Gastroesophageal sphincter (tissue), 4 donors: Measurements from ENCODE around the gene MTHFD2L. TPM values are rescaled to one million over a fixed set of nuclear protein-coding genes. Genes with fewer than 3 reads are reported as not detected.

ENCODE experiments used
- ATAC-seq: fragments of 150-250 bp; one replicate; pipeline ENCODE4 v1.9.1; 2016; ENCODE audit warnings: mild to moderate bottlenecking, moderate library complexity
- H3K27ac ChIP-seq, 4 donors: fragments of 200-600 bp; sonication (generic) in 3 of 4; 1 replicate in 3 of 4; 2 replicates in 1 of 4; pipeline ENCODE4 v1.5.1; 2016 to 2019
- H3K27me3 ChIP-seq: fragments of 200-600 bp; sonication (generic); one replicate; pipeline ENCODE4 v1.5.1; 2019
- H3K36me3 ChIP-seq, 2 donors: fragments of 200-600 bp; sonication (generic); one replicate each; pipeline ENCODE4 v1.5.1; 2019; ENCODE audit warnings: control low read depth in 1 of 2
- H3K4me1 ChIP-seq, 3 donors: fragments of 200-600 bp; sonication (generic); 1 replicate in 2 of 3; 2 replicates in 1 of 3; pipeline ENCODE4 v1.5.1; 2016 to 2019; ENCODE audit warnings: control low read depth in 2 of 3
- H3K4me3 ChIP-seq, 2 donors: fragments of 200-600 bp; sonication (generic); one replicate each; pipeline ENCODE4 v1.5.1; 2019; ENCODE audit warnings: mild to moderate bottlenecking in 1 of 2, moderate library complexity in 1 of 2
- H3K9me3 ChIP-seq, 3 donors: fragments of 200-600 bp; sonication (generic); one replicate each; pipeline ENCODE4 v1.5.1; 2017 to 2019; ENCODE audit warnings: control low read depth in 2 of 3
- EP300 ChIP-seq: sonication (generic); formaldehyde crosslinking; IDR thresholded peaks from one replicate; pipeline ENCODE4 v1.6.1; 2017; ENCODE audit warnings: antibody characterized with exemption, mild to moderate bottlenecking
- POLR2A ChIP-seq, 2 donors: fragments of 450-650 bp; IDR thresholded peaks; one replicate each; pipeline ENCODE4 v1.6.1; 2017; ENCODE audit warnings: antibody characterized with exemption in 2 of 2, mild to moderate bottlenecking in 2 of 2, moderate library complexity in 1 of 2
- POLR2AphosphoS5 ChIP-seq: sonication (generic); formaldehyde crosslinking; IDR thresholded peaks from one replicate; pipeline ENCODE4 v1.6.1; 2017; ENCODE audit warnings: antibody characterized with exemption
- WGBS, 2 donors: methylation state at CpG; one replicate each; pipeline ENCODE4 v1.1.5; 2018; ENCODE audit warnings: low coverage in 1 of 2; 5-methylcytosine and 5-hydroxymethylcytosine counted together
- total RNA-seq, 4 donors: library from RNA; depleted of rRNA; stranded (reverse); fragments of >200 nt; gene quantifications; one replicate each; pipeline ENCODE4 v1.1.0, GENCODE V29; 2016
- TF ChIP-seq, protein P1 (sequence below), 4 experiments: fragments of 200-600 bp in 2 of 4; fragments of 450-650 bp in 2 of 4; sonication (generic) in 1 of 4; IDR thresholded peaks; one replicate each; pipeline ENCODE4 v1.5.1; 2017 to 2019; ENCODE audit warnings: antibody characterized with exemption in 4 of 4, mild to moderate bottlenecking in 2 of 4, moderate library complexity in 2 of 4

MTHFD2L gene
- total RNA-seq, 4 donors from 2014 or later: 12.4 to 29.0 (median 23.4) TPM

DNA sequence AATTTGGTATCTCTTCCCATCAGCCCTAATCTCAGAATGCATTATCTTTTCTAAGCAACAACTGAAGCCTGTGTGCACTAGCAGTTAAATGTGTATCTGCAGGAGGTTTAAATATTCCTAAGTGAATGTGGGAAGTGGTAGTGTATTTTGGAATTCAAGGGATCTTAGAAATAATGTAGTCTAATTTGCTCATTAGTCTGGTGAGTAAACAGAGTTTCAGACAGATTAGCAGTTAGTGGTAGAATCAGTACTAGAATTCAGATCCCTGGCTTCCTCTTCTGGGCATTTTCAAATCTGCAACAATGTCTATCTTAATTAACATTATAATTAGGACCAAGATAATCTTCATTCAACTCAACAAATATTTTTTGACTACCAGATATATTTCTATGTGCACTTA is 47.2 kb upstream of the MTHFD2L start:
- no peak overlapping the region for H3K4me3 ChIP-seq
- no peaks in the 10 kb centered on the region for H3K9me3 ChIP-seq
- no peaks in the 10 kb centered on the region for H3K27me3 ChIP-seq
- H3K27ac ChIP-seq: no peak overlapping the region
- H3K4me1 ChIP-seq: peaks cover 0 to 18% (median 3%) of the 10 kb centered on the region in 3 donors
- TF ChIP-seq POLR2A (IDR thresholded peaks at IDR 0.05) (no peak), EP300 (no peak), POLR2AphosphoS5 (no peak)
- TF ChIP-seq, protein P1, sequence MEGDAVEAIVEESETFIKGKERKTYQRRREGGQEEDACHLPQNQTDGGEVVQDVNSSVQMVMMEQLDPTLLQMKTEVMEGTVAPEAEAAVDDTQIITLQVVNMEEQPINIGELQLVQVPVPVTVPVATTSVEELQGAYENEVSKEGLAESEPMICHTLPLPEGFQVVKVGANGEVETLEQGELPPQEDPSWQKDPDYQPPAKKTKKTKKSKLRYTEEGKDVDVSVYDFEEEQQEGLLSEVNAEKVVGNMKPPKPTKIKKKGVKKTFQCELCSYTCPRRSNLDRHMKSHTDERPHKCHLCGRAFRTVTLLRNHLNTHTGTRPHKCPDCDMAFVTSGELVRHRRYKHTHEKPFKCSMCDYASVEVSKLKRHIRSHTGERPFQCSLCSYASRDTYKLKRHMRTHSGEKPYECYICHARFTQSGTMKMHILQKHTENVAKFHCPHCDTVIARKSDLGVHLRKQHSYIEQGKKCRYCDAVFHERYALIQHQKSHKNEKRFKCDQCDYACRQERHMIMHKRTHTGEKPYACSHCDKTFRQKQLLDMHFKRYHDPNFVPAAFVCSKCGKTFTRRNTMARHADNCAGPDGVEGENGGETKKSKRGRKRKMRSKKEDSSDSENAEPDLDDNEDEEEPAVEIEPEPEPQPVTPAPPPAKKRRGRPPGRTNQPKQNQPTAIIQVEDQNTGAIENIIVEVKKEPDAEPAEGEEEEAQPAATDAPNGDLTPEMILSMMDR (IDR thresholded peaks at IDR 0.05): no peak
- H3K36me3 ChIP-seq: no peaks in the 10 kb centered on the region
- no peak for ATAC-seq

DNA sequence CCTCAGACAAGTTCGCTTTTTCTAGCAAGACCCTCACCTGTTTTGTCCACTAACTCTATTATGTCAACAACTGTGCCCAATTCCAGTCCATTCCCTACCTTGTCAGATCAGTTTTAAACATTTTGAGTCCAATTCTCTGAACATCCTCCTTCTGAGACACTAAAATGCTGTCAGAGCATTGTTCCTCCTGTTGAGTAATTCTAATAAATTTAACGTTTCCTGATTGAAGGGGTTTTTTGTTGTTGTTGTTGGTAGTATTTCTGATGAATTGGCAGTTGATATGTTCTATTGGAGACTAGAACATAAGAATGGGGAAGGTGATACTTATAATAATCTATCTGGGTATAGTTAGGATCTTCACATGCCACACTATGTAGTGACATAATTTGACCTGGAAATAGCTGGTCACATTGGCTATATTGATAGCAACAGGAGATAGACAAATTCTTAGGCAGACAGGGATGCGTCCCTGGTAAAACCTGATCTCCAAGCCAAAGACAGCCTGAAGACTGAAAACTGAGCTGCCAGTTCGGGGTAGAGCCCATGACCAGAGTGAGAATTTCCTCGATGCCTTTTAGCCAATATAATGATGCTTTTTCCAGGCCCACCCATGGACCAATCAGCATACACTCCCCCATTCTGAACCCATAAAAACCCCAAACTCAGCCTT is 46.5 kb upstream of the MTHFD2L start:
- Histone ChIP-seq H3K27ac (peak overlapping the region in 2 of 4 donors; percentile 35 to 59), H3K4me1 (peaks cover 2 to 16% (median 5%) of the 10 kb centered on the region in 3 donors)
- 82 to 87% methylated on average over 3 to 5 of the region's 5 CpGs for WGBS, 2 donors

DNA sequence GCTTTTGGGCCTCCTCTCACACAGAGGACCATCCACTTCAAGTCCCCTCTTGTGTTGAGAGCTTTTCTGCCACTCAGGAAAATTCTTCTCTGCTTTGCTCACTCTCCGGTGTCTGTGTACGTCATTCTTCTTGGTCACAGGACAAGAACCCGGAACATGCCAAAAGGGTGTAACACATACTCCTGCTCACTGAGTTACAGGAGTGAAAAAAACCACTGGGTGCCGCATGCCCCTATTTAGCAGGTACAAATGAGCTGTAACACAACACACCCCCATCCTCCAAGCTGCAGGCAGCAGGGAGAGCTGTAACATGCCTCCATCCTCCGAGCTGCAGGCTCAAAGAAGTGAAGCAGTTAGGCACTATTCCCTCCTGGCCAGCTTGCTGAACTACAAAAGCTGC is 45.9 kb upstream of the MTHFD2L start:
- peak overlapping the region in 2 of 4 donors; percentile 35 to 59 for H3K27ac ChIP-seq
- 60 to 69% methylated on average over 3 to 4 of the region's 5 CpGs for WGBS, 2 donors
- H3K4me3 ChIP-seq: no peak overlapping the region
- H3K4me1 ChIP-seq: peaks cover 6 to 21% (median 9%) of the 10 kb centered on the region in 3 donors
- H3K36me3 ChIP-seq: no peaks in the 10 kb centered on the region
- no peaks in the 10 kb centered on the region for H3K27me3 ChIP-seq
- no peak for TF ChIP-seq EP300
- TF ChIP-seq, protein P1 (IDR thresholded peaks at IDR 0.05): no peak
- TF ChIP-seq POLR2A (IDR thresholded peaks at IDR 0.05): no peak
- TF ChIP-seq POLR2AphosphoS5: no peak
- peak; percentile 56 for ATAC-seq
- H3K9me3 ChIP-seq: no peaks in the 10 kb centered on the region

More for the DNA sequence above, 46.5 kb upstream of the MTHFD2L start:
- no peaks in the 10 kb centered on the region for H3K9me3 ChIP-seq
- no peaks in the 10 kb centered on the region for H3K27me3 ChIP-seq
- no peaks in the 10 kb centered on the region for H3K36me3 ChIP-seq
- H3K4me3 ChIP-seq: no peak overlapping the region
- no peak for ATAC-seq
- TF ChIP-seq POLR2AphosphoS5 (no peak), POLR2A (IDR thresholded peaks at IDR 0.05) (no peak)
- TF ChIP-seq, protein P1 (IDR thresholded peaks at IDR 0.05): no peak

DNA sequence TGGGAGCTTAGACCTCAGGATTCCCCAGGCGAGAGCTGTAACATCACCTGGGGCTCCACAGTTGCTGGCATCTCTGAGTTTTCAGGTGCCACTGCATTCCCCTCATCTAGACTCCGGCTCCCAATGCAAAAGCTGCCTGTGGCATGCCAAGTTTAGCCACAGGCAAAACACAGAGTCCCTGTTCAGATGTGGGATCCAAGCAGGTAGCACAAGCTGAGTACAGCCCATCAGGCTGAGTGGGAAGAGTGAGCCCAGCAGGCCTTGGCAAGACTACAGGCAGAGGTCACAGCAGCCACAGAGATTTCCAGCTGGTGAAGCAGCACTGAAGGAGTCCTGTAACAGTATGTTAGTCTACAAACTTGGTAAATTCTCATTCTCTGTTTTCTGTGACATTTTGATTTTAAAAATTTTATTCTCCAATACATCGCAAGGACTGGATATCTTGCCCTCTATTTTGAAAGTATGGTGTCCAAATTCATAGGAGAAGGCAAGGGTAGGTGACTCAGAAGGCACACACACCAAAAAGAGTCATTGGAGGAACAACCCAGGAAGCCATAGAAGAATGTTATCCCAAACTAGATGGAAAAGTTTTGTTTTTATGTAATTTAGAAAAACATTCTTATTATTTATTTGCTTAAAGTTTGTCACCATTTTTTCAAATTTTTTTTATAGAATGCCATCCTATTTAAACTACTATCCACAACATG is 45.4 kb upstream of the MTHFD2L start:
- no peak for ATAC-seq
- Histone ChIP-seq H3K27ac (peak overlapping the region in 1 of 4 donors; percentile 59), H3K4me1 (peaks cover 11 to 27% (median 15%) of the 10 kb centered on the region in 3 donors)

More for the DNA sequence above, 45.4 kb upstream of the MTHFD2L start:
- Histone ChIP-seq H3K36me3 (no peaks in the 10 kb centered on the region), H3K4me3 (no peak overlapping the region), H3K9me3 (no peaks in the 10 kb centered on the region), H3K27me3 (no peaks in the 10 kb centered on the region)
- TF ChIP-seq EP300: no peak
- TF ChIP-seq, protein P1 (IDR thresholded peaks at IDR 0.05): no peak
- no peak for TF ChIP-seq POLR2AphosphoS5
- no peak for TF ChIP-seq POLR2A (IDR thresholded peaks at IDR 0.05)
- 94 to 100% methylated on average over 1 of the region's 3 CpGs for WGBS, 2 donors
